B cell (primary cell): Measurements from ENCODE around the gene S1PR3. TPM values are rescaled to one million over a fixed set of nuclear protein-coding genes. Genes with fewer than 3 reads are reported as not detected.

ENCODE experiments used
- ATAC-seq: fragments of 200-7000 bp; cut with Tn5 transposase; one replicate; pipeline ENCODE4 v1.10.0; 2021; ENCODE audit warnings: low read depth, mild to moderate bottlenecking, moderate number of reproducible peaks, moderate library complexity
- CTCF ChIA-PET: fragments of 350-600 bp; sonication (Branson Sonifier 250); formaldehyde crosslinking; loops from one replicate; lab custom pipeline; 2021; ENCODE audit warnings: antibody characterized with exemption, inconsistent platforms; lab: Charles Lee
- POLR2A ChIA-PET: fragments of 350-600 bp; sonication (Branson Sonifier 250); formaldehyde crosslinking; loops from one replicate; lab custom pipeline; 2021; ENCODE audit warnings: antibody characterized with exemption; lab: Charles Lee
- DNase-seq: peaks from one replicate; pipeline ENCODE4 v3.0.0; 2013
- H2AFZ ChIP-seq: 2 replicates; pipeline ENCODE4 v1.6.1; 2012; ENCODE audit warnings: mild to moderate bottlenecking, low read depth, low read length; ENCODE audit not compliant: insufficient read depth, poor library complexity, severe bottlenecking
- H3K27ac ChIP-seq, 2 donors: 1 replicate in 1 of 2; 2 replicates in 1 of 2; pipeline ENCODE4 v1.5.1; 2012 to 2013; ENCODE audit warnings: low read length in 2 of 2, mild to moderate bottlenecking in 2 of 2, moderate library complexity in 1 of 2
- H3K27me3 ChIP-seq, 4 experiments: fragments of 200-600 bp in 1 of 4; sonication (generic) in 1 of 4; replicated peaks in 1 of 4; 1 replicate in 2 of 4; 2 replicates in 2 of 4; pipeline versions ENCODE4 v1.6.1 to v1.7.0; 2013 to 2016; ENCODE audit warnings: low read length in 3 of 4, mild to moderate bottlenecking in 2 of 4, mixed read lengths in 1 of 4, moderate library complexity in 1 of 4; ENCODE audit not compliant: insufficient read depth in 4 of 4, control insufficient read depth in 3 of 4; ENCODE audit errors: control extremely low read depth in 1 of 4
- H3K36me3 ChIP-seq, 2 experiments: replicated peaks in 1 of 2; 1 replicate in 1 of 2; 2 replicates in 1 of 2; pipeline versions ENCODE4 v1.6.1 to v1.7.1; 2013; ENCODE audit warnings: low read length in 1 of 2; ENCODE audit not compliant: insufficient read depth in 2 of 2, control insufficient read depth in 1 of 2; ENCODE audit errors: control extremely low read depth in 1 of 2, extremely low read depth in 1 of 2
- H3K4me1 ChIP-seq, 2 donors: fragments of 200-600 bp in 1 of 2; sonication (generic) in 1 of 2; 1 replicate in 1 of 2; 2 replicates in 1 of 2; pipeline versions ENCODE4 v1.5.1 to v1.6.1; 2013 to 2017; ENCODE audit warnings: low read length in 2 of 2; ENCODE audit not compliant: control insufficient read depth in 2 of 2, insufficient read depth in 2 of 2
- H3K4me2 ChIP-seq: replicated peaks from 2 replicates; pipeline ENCODE3; 2012; ENCODE audit warnings: mild to moderate bottlenecking, low read depth, low read length; ENCODE audit not compliant: poor library complexity, severe bottlenecking
- H3K4me3 ChIP-seq, 5 experiments: fragments of 200-600 bp in 1 of 5; sonication (generic) in 1 of 5; 1 replicate in 3 of 5; 2 replicates in 2 of 5; pipeline versions ENCODE4 v1.5.1 to v1.7.0; 2011 to 2016; ENCODE audit warnings: low read length in 4 of 5, mild to moderate bottlenecking in 4 of 5, low read depth in 2 of 5, control low read depth in 1 of 5, moderate library complexity in 1 of 5; ENCODE audit not compliant: insufficient read depth in 1 of 5; ENCODE audit errors: control extremely low read depth in 1 of 5, extremely low read depth in 1 of 5
- H3K79me2 ChIP-seq: fragments of 200-600 bp; sonication (generic); one replicate; pipeline ENCODE4 v1.6.0; 2016; ENCODE audit warnings: low read length; ENCODE audit not compliant: control insufficient read depth, insufficient read depth
- H3K9ac ChIP-seq: fragments of 200-600 bp; sonication (generic); 2 replicates; pipeline ENCODE4 v1.6.1; 2017; ENCODE audit warnings: mild to moderate bottlenecking, low read length, moderate library complexity
- H3K9me3 ChIP-seq, 3 donors: one replicate each; pipeline versions ENCODE4 v1.6.1 to v1.7.1; 2013; ENCODE audit warnings: low read length in 2 of 3; ENCODE audit not compliant: control insufficient read depth in 2 of 3, insufficient read depth in 1 of 3; ENCODE audit errors: control extremely low read depth in 1 of 3
- H4K20me1 ChIP-seq: 2 replicates; pipeline ENCODE4 v1.6.0; 2012; ENCODE audit warnings: mild to moderate bottlenecking, low read length; ENCODE audit not compliant: insufficient read depth, control insufficient read depth, poor library complexity, severe bottlenecking
- H3K27ac Mint-ChIP-seq: one replicate; pipeline ENCODE4 v1.8.0; 2021; ENCODE audit warnings: mixed read lengths
- H3K27me3 Mint-ChIP-seq: one replicate; pipeline ENCODE4 v1.8.0; 2021; ENCODE audit warnings: mixed read lengths
- H3K4me1 Mint-ChIP-seq: one replicate; pipeline ENCODE4 v1.8.0; 2021; ENCODE audit warnings: mixed read lengths
- H3K4me3 Mint-ChIP-seq: one replicate; pipeline ENCODE4 v1.8.0; 2021; ENCODE audit warnings: mixed read lengths
- H3K9me3 Mint-ChIP-seq: one replicate; pipeline ENCODE4 v1.8.0; 2022; ENCODE audit warnings: mixed read lengths; ENCODE audit not compliant: insufficient read depth
- CTCF ChIP-seq: fragments of 200-600 bp; IDR thresholded peaks from one replicate; pipeline ENCODE4 v1.8.0; 2022; ENCODE audit warnings: antibody characterized with exemption, mild to moderate bottlenecking
- EZH2 ChIP-seq: IDR thresholded peaks from 2 replicates; pipeline ENCODE4 v1.6.1; 2012; ENCODE audit warnings: borderline replicate concordance, low read depth, mild to moderate bottlenecking, moderate library complexity, low read length; ENCODE audit not compliant: insufficient read depth, poor library complexity, severe bottlenecking
- WGBS: methylation state at CpG from one replicate; pipeline ENCODE4 v1.1.5; 2013; ENCODE audit warnings: missing lambda C conversion rate; ENCODE audit not compliant: insufficient coverage; 5-methylcytosine and 5-hydroxymethylcytosine counted together
- intact Hi-C: fragments of 100-400 bp; cut with micrococcal nuclease; formaldehyde crosslinking; loops from one replicate; pipeline ENCODE4 v1.10.0; 2022
- polyA plus RNA-seq: library from polyadenylated mRNA; depleted of rRNA; stranded (reverse); fragments of >200 nt; gene quantifications from 2 replicates; pipeline ENCODE4 v1.2.3, GENCODE V29; 2012
- total RNA-seq, 2 donors: library from RNA; stranded (reverse); fragments of 120-200 nt in 1 of 2; gene quantifications; 1 replicate in 1 of 2; 2 replicates in 1 of 2; pipeline versions ENCODE4 v1.2.3 to v1.2.4, GENCODE V29; 2013 to 2022

Gene S1PR3
- total and polyA plus RNA-seq, 2 donors (not counting 1 experiment from before 2014, with no cell fraction given) = 0.25 TPM; not detected in 1

- no peak overlapping the region for H3K27ac Mint-ChIP-seq
- DNase-seq = no peak
- TF ChIP-seq EZH2 (no peak), CTCF (no peak)
Observed at GRCh38 chr9:89022001-89022759, 30.9 kb downstream of the S1PR3 start.

GRCh38 chr9:89022902-89023301 is 31.6 kb downstream of the S1PR3 start:
- Histone ChIP-seq H3K4me1 (no peaks in the 10 kb centered on the region), H3K4me2 (no peak overlapping the region), H3K9ac (no peak overlapping the region), H3K27me3 (no peaks in the 10 kb centered on the region), H3K4me3 (no peak overlapping the region), H3K9me3 (peaks cover 0 to 9% (median 0%) of the 10 kb centered on the region in 3 donors), H3K79me2 (no peaks in the 10 kb centered on the region), H2AFZ (no peak overlapping the region), H3K36me3 (no peaks in the 10 kb centered on the region), H3K27ac (no peak overlapping the region), H4K20me1 (no peaks in the 10 kb centered on the region)
- Mint-ChIP-seq H3K9me3 (peaks cover 2% of the 10 kb centered on the region), H3K4me1 (no peaks in the 10 kb centered on the region), H3K27me3 (peaks cover 7% of the 10 kb centered on the region), H3K4me3 (no peak overlapping the region), H3K27ac (no peak overlapping the region)
- whole genome bisulfite sequencing = 89% methylated on average over 2 of the region's 2 CpGs
- no peak for TF ChIP-seq CTCF
- TF ChIP-seq EZH2 = no peak
- CTCF ChIA-PET = interaction anchor here (0.9 kb wide), 1 partner anchor 9 kb away, joined by 4 read pairs; no protein-coding TSS in a partner anchor
- intact Hi-C loops = no loop called here
- no peak for DNase-seq
- ATAC-seq = no peak
- POLR2A ChIA-PET = no interaction called here

More at GRCh38 chr9:89022001-89022759, 30.9 kb downstream of the S1PR3 start:
- no peaks in the 10 kb centered on the region for H3K4me1 Mint-ChIP-seq
- Histone ChIP-seq H3K4me2 (no peak overlapping the region), H3K9ac (no peak overlapping the region), H3K9me3 (peaks cover 0 to 7% (median 0%) of the 10 kb centered on the region in 3 donors), H3K4me3 (no peak overlapping the region), H2AFZ (no peak overlapping the region), H3K27ac (no peak overlapping the region), H3K4me1 (no peaks in the 10 kb centered on the region), H3K36me3 (no peaks in the 10 kb centered on the region), H3K27me3 (no peaks in the 10 kb centered on the region), H4K20me1 (no peaks in the 10 kb centered on the region), H3K79me2 (no peaks in the 10 kb centered on the region)
- CTCF ChIA-PET = no interaction called here
- ATAC-seq = no peak
- POLR2A ChIA-PET = no interaction called here
- H3K9me3 Mint-ChIP-seq = peaks cover 2% of the 10 kb centered on the region
- 90% methylated on average over 11 of the region's 15 CpGs for WGBS
- H3K4me3 Mint-ChIP-seq = no peak overlapping the region
- intact Hi-C loops = no loop called here
- H3K27me3 Mint-ChIP-seq = peaks cover 7% of the 10 kb centered on the region
